Measurements from ENCODE around the gene SETDB1.

GRCh38 chr1:150979092-150980056, 53.2 kb downstream of the SETDB1 start:
- TF ChIP-seq, protein P1, sequence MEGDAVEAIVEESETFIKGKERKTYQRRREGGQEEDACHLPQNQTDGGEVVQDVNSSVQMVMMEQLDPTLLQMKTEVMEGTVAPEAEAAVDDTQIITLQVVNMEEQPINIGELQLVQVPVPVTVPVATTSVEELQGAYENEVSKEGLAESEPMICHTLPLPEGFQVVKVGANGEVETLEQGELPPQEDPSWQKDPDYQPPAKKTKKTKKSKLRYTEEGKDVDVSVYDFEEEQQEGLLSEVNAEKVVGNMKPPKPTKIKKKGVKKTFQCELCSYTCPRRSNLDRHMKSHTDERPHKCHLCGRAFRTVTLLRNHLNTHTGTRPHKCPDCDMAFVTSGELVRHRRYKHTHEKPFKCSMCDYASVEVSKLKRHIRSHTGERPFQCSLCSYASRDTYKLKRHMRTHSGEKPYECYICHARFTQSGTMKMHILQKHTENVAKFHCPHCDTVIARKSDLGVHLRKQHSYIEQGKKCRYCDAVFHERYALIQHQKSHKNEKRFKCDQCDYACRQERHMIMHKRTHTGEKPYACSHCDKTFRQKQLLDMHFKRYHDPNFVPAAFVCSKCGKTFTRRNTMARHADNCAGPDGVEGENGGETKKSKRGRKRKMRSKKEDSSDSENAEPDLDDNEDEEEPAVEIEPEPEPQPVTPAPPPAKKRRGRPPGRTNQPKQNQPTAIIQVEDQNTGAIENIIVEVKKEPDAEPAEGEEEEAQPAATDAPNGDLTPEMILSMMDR (IDR thresholded peaks at IDR 0.05), result peak; percentile 97 to 100 (median 98)
- TF ChIP-seq EP300 (IDR thresholded peaks at IDR 0.05), result no peak

All from sigmoid colon (tissue), 4 donors.